NB4 (cell line): ENCODE measurements around the gene PER2.

Experiments
- CTCF ChIP-seq: IDR thresholded peaks from one replicate; pipeline ENCODE4 v1.5.1; 2012; ENCODE audit warnings: low read depth, low read length
- POLR2A ChIP-seq: IDR thresholded peaks from 2 replicates; pipeline ENCODE4 v1.6.1; 2011; ENCODE audit warnings: mild to moderate bottlenecking; ENCODE audit not compliant: insufficient read length; ENCODE audit errors: extremely low read depth

DNA sequence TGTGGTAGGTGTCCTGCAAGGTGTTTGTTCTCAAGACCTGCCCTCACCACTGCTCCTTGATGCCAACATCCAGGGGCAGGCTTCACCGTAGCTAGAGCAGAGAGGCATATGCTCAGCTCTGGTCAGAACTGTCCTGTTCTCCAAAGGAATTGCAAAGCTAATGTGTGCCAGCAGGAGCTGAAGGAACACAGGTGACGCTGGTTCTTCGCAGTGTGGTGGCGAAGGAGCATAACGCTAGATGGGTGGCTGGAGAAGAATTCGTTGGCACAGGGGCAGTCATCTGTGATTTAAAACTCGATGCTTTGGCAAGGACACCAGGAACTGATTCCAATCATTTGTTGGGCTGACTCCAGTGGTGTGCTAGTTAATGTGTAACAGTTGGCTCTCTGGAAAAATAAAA lies 11.4 kb upstream of the PER2 start:
- no peak for TF ChIP-seq CTCF
- no peak for TF ChIP-seq POLR2A
